ACHN (cell line): ENCODE data around the gene GFOD1.

Source experiments
- DNase-seq: peaks from one replicate; pipeline ENCODE4 v3.0.0-alpha.2; 2015
- in situ Hi-C: cut with HindIII; loops from 2 replicates; pipeline ENCODE4 v1.10.0; 2017; ENCODE audit warnings: low sequenced_read_pairs, low pct_ligation_motif_present, low pct_unique_long_range_greater_than_20kb

Gene GFOD1

GRCh38 chr6:13487122-13488014 is at the start of gene GFOD1:
Gene GFOD1 (minus strand): TSS chr6:13487600. CDS start chr6:13486890, 710 bp downstream.
- DNase-seq: peak; percentile 78
- in situ Hi-C loops: no loop called here

- in situ Hi-C loops: no loop called here
These were observed 49.6 kb upstream of the GFOD1 start for GRCh38 chr6:13536796-13537526.

DNA sequence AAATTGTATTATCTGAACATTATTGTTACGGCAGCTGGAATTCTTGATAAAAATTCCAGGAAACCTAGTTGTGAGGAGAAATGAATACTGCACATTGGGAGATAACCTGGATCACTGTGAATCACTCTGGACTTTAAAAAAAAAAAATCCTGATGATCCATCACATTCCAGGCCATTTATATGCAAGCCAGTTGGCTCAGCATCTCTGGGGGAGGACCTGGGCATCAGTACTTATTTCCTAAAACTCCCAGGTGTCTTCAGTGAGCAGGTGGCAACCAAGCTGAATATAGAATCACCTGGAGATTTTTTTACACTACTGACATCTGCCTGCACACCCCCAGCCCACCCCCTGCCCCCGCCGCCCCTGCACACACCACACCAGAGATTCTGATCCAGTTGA is 47.9 kb upstream of the GFOD1 start:
- in situ Hi-C loops: no loop called here
- DNase-seq: no peak

More at GRCh38 chr6:13536796-13537526, 49.6 kb upstream of the GFOD1 start:
- DNase-seq: no peak

DNA sequence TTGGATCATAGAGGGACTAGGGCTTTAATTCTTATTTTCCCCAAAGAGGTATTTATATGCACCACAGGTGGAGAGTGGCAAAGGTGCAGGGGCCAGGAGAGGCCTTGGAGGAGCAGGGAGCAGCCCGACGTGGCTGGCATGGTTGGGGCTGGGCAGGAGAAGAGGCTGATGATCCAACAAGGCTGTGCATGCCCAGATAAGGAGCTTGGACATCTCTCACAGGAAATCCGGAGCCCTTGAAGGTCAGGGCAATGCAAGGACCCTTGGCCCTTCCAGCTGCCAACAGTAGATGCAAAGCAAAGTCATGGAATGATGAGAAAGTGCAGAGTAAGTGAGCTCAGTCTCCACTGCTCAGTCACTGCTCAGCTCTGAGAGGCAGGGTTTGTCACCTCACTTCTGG is 47.1 kb upstream of the GFOD1 start:
- DNase-seq: no peak
- in situ Hi-C loops: no loop called here

DNA sequence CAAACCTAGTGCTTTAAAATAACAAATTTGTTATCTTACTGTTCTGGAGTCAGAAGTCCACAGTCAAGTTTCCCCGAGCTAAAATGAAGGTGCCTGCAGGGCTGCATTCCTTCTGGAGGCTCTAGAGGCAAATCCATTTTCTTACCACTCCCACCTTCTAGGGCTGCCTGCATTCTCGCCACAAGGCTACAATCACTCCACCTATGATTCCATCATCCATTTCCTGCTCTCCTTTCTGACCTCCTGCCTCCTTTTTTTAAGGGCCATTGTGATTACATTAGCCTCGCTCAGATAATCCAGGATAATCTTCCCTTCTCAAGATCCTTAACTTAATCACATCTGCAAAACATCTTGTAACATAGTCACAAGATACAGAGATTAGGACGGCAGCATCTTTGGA is 44.6 kb upstream of the GFOD1 start:
- in situ Hi-C loops: no loop called here
- no peak for DNase-seq

GRCh38 chr6:13528777-13529343 is 41.5 kb upstream of the GFOD1 start:
- no peak for DNase-seq
- in situ Hi-C loops: no loop called here

- no peak for DNase-seq
- in situ Hi-C loops: no loop called here
These were observed 40.8 kb upstream of the GFOD1 start for GRCh38 chr6:13528232-13528631.

GRCh38 chr6:13527671-13528056 is 40.3 kb upstream of the GFOD1 start:
- no peak for DNase-seq
- in situ Hi-C loops: no loop called here

DNA sequence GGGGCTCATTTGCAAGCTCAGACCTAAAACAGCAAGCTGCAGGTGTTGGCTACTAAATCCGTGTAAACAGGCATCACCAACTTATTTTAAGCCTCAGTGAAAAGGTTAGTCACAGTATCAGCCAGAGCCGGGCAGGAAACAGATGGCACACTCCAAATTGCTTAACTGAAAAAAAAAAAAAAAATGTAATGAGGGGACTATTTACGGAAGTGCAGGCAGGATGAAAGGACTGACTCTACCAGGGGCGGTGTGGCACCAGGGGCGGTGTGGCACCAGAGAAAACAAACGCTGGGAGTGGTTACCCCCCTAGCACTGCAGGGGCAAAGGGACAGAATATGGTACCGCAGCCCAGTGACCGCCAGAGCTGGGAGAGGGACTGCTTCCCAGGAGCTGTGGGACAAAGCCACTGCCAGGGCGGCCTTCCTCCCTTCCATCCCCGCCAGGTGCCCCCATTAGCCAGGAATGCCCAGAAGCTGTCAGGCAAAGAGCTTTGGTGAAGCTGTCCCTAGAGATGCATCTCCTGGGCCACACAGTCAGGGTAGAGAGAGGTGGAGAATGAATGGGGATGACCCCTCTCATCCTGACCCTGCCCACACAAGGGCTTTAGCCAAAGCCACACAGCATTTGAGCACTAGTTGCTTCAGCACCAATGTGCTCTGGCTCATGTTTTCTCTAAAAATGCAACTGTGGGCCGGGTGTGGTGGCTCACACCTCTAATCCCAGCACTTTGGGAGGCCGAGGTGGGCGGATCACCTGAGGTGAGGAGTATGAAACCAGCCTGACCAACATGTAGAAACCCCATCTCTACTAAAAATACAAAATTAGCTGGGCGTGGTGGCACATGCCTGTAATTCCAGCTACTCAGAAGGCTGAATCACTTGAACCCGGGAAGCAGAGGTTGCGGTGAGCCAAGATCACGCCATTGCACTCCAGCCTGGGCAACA is 39.6 kb upstream of the GFOD1 start:
- DNase-seq: no peak
- in situ Hi-C loops: no loop called here

- DNase-seq: no peak
- in situ Hi-C loops: no loop called here
These were observed 38.9 kb upstream of the GFOD1 start for GRCh38 chr6:13526357-13526726.

- in situ Hi-C loops: no loop called here
- DNase-seq: no peak
These were observed 37.6 kb upstream of the GFOD1 start for GRCh38 chr6:13524801-13525508.

DNA sequence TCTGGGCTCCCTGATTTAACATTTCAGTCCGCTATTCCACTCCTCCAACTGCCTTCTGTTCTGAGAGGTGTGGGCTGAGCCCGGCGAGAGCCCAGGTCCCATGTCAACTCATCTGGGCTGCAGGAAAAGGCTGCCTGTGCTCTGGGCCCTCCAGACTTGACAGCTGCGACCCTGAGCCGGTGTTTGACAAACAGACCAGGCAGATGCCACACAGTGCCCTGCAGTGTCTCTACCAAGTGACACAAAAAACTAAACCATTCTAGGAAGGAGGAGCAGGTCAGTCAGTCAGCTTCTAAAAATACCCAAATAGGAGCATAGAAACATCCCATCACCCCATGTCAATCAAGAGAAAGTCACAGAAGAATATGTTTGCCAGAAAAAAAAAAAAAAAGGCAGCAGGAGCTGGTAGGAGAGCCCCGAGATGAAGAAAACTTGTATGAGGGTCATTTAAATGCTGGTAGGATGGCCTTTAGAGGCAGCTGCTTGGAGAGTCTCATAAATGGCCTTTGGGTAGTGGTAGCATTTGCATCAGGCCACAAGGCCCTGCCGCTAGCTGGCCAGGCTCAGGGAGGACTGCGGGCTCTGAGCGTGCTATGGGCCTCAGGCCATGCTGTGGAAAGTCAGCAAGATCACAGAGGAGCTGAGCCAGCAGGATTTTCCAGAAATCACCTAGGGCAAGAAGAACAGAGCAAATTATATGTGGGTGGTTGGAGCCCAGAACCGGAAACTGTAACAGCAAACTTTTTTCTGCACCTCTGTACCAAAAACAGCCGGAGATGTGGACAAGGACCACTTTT is 36.6 kb upstream of the GFOD1 start:
- in situ Hi-C loops: no loop called here
- no peak for DNase-seq

GRCh38 chr6:13522656-13523055 is 35.3 kb upstream of the GFOD1 start:
- in situ Hi-C loops: no loop called here
- DNase-seq: no peak

- no peak for DNase-seq
- in situ Hi-C loops: no loop called here
These were observed 32.4 kb upstream of the GFOD1 start for GRCh38 chr6:13519839-13520238.

GRCh38 chr6:13517116-13517515 is 29.7 kb upstream of the GFOD1 start:
- in situ Hi-C loops: no loop called here
- DNase-seq: no peak

- in situ Hi-C loops: no loop called here
- no peak for DNase-seq
These were observed 28.5 kb upstream of the GFOD1 start for GRCh38 chr6:13515912-13516311.
